ENCODE measurements around the gene SAPCD2. TPM values are rescaled to one million over a fixed set of nuclear protein-coding genes. Genes with fewer than 3 reads are reported as not detected.

The SAPCD2 gene
- total RNA-seq, 3 donors from 2014 or later, result 2.7 to 11.2 (median 6.0) TPM

DNA sequence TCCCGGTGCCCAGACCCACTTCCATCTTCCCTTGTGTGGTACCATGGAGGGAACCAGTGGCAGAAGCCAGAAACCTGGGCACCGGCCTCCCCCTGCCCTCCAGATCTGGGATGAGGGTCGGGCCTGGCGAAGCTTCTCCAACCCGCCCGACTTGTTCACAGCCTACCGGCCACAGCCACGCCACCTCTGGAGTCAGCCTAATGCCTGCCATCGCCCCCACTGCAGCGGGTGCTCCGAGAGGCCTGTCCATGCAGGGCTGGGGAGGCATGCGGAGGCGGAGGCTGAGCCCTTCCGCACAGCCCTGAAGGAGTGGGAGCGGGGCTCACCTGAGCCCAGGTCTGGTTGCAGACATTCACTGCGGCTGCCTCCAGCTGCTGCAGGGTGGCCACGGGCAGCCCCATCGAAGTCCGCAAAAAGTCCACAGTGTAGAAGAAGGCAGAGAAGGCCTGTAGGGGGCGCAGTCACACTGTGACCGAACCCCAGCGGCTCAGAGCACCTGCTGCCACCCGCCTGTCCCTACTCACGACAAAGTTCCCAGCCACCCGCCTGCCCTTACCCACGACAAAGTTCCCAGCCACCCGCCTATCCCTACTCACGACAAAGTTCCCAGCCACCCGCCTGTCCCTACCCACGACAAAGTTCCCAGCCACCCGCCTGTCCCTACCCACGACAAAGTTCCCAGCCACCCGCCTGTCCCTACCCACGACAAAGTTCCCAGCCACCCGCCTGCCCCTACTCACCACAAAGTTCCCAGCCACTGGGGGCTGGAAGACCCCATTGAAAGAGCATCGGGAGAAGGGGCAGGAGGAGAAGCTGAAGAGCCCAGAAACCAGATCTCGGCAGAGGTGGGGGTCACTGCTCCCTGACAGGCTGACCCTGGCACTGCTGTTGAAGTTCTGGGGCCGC lies 20.6 kb downstream of the SAPCD2 start:
- no peak overlapping the region for H3K4me3 ChIP-seq
- DNase-seq (peak; percentile 61 to 88 (median 77)), ATAC-seq (peak; percentile 30)
- peaks cover 33% of the 10 kb centered on the region for H3K4me1 ChIP-seq (ENCODE audit: low read depth)
- intact Hi-C loops (cut with DNase I, micrococcal nuclease), result no loop called here
- H3K36me3 ChIP-seq (ENCODE audit: low read depth), result no peaks in the 10 kb centered on the region
- no peaks in the 10 kb centered on the region for H3K9me3 ChIP-seq
- TF ChIP-seq, protein P1, sequence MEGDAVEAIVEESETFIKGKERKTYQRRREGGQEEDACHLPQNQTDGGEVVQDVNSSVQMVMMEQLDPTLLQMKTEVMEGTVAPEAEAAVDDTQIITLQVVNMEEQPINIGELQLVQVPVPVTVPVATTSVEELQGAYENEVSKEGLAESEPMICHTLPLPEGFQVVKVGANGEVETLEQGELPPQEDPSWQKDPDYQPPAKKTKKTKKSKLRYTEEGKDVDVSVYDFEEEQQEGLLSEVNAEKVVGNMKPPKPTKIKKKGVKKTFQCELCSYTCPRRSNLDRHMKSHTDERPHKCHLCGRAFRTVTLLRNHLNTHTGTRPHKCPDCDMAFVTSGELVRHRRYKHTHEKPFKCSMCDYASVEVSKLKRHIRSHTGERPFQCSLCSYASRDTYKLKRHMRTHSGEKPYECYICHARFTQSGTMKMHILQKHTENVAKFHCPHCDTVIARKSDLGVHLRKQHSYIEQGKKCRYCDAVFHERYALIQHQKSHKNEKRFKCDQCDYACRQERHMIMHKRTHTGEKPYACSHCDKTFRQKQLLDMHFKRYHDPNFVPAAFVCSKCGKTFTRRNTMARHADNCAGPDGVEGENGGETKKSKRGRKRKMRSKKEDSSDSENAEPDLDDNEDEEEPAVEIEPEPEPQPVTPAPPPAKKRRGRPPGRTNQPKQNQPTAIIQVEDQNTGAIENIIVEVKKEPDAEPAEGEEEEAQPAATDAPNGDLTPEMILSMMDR (IDR thresholded peaks at IDR 0.05), result peak; percentile 49

DNA sequence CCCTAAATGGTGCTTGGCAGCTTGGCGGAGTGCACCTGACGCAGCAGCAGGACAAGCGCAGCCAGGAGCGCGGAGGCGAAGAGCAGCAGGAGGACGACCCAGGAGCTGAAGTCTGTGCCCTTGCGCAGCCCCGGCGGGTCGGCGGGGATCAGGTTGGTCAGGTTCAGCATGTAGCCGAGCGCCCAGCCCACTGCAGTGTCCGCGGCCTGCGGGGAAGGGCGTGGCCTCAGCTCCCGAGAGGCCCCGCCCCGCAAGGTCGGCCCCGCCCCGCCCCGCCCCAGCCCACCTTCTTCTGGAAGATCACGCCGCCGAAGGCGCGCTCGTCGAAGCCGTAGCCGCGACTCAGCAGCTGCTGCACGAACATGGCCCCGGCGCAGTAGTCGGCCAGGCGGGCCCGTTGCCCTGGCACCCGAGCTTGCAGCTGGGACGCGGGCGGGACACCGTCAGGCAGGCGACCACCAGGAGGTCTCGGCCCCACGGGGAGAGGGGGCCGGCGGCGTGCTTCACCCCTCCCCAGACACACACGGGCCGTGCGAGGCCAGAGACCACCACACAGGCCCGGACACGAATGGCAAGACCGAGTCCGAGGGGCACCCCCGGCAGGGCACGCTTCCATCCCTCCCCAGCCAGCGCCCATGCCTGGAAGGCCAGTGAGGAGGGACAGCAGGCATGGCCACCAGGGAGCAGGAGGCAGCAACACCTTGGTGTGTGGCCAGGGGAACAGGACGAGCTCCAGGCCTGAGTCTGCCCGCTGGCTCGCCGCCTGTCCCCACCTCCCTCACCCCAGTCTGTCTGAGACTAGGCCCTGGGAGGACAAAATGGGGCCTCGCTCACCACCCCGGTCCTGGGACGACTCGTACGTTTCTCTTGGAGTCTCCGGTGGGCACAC lies 21.5 kb downstream of the SAPCD2 start:
- peaks cover 36% of the 10 kb centered on the region for H3K4me1 ChIP-seq (ENCODE audit: low read depth)
- DNase-seq (no peak), ATAC-seq (no peak)
- H3K36me3 ChIP-seq (ENCODE audit: low read depth), result no peaks in the 10 kb centered on the region
- no peak overlapping the region for H3K4me3 ChIP-seq
- no peaks in the 10 kb centered on the region for H3K9me3 ChIP-seq
- TF ChIP-seq, protein P1 (IDR thresholded peaks at IDR 0.05), result no peak
- intact Hi-C loops (cut with DNase I, micrococcal nuclease), result no loop called here

DNA sequence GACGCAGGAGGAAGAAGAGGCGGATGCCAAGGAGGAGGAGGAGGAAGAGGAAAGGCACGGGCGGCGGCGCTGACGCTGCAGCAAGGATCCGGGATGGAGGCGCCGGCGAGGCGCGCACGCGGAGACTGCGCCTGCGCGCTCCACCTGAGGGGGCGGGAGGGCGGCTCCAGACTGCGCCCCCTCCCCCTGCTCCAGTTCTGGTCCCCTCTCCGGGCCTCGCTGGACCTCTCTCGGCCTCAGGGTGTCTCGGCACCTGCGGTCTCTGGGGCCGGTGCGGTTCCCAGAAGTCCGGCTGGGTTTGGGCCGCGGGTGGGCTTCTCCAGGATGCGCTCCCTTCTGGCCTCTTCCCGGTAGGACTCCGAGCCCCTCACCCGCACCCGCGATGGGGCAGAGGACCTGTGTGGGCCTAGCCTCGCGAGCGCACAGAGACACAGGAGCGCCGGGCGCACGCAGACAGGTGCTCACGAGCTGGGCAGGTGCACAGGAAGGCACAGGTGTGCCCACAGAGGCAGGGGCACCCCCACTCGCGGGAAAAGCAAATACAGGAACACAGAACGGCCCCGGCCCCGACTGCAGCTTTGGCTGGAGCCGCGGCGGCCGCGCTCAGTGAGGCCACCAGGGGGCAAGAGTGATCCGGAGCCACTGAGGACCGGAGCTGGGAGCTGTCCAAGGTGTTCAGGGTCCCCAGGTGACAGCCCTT lies 24.1 kb downstream of the SAPCD2 start, which contains the start of gene NPDC1:
TSS of gene NPDC1 (minus strand) at position 90 of the 700 bp plus-strand sequence. CDS start 188 bp downstream, outside the sequence.
- H3K4me1 ChIP-seq (ENCODE audit: low read depth), result peaks cover 28% of the 10 kb centered on the region
- ATAC-seq, result peak; percentile 81
- DNase-seq, result peak; percentile 81 to 93 (median 91)
- intact Hi-C loops (cut with DNase I, micrococcal nuclease), result no loop called here
- TF ChIP-seq, protein P1 (IDR thresholded peaks at IDR 0.05), result peak; percentile 86
- H3K4me3 ChIP-seq, result peak within 1 kb of the TSS; percentile 7
- H3K9me3 ChIP-seq, result no peaks in the 10 kb centered on the region
- H3K36me3 ChIP-seq (ENCODE audit: low read depth), result no peaks in the 10 kb centered on the region

DNA sequence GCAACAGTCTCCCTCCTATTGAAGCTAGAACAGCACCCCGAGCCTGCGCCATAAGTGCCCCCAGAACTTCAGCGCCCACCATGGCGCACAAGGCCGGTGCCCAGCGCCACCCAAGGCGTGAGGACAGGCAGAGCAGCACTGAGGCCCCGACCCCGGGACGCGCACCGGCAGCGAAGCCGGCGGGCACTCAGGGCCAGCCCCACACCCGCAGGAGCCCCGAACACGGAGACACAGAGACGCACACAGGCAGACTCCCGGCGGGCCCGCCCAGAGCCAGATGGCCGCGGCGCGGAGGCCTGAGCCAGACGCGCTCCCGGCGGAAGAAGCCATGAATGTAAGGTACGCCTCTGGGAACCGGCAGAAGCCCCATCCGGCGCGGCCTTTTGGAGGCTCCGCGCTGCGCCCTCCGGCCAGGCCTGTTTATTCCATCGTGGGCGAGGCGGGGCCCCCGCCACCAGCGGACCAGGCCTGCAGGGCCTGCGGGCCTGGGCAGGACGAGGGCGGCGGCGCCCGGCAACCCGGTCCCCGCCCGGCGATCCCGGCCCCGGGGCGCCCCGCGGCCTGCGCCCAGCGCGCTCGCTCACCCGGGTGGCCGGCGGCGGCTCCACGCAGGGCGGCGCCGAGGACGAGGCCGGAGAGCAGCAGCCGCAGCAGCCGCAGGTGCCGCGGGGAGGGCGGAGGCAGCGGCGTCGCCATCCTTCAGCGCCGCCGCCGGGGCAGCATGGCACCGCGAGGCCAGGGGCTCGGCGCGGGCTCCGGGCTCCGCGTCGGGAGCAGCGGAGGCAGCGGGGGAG lies 24.9 kb downstream of the SAPCD2 start:
- peak overlapping the region; percentile 7 for H3K4me3 ChIP-seq
- DNase-seq (peak in 2 of 3 donors; percentile 38 to 67), ATAC-seq (peak; percentile 33)
- TF ChIP-seq, protein P1 (IDR thresholded peaks at IDR 0.05), result no peak
- H3K4me1 ChIP-seq (ENCODE audit: low read depth), result peaks cover 28% of the 10 kb centered on the region
- intact Hi-C loops (cut with DNase I, micrococcal nuclease), result no loop called here
- no peaks in the 10 kb centered on the region for H3K9me3 ChIP-seq
- no peaks in the 10 kb centered on the region for H3K36me3 ChIP-seq (ENCODE audit: low read depth)
